GM12878 (cell line): ENCODE data around the gene MBNL3. TPM values are rescaled to one million over a fixed set of nuclear protein-coding genes. Genes with fewer than 3 reads are reported as not detected.

Source experiments
- CHD4 ChIP-seq: fragments of 200-600 bp; sonication (generic); IDR thresholded peaks from 2 replicates; pipeline ENCODE4 v1.6.1; 2016; ENCODE audit warnings: mild to moderate bottlenecking
- GABPA ChIP-seq: IDR thresholded peaks from 2 replicates; pipeline ENCODE4 v1.6.1; 2014; ENCODE audit warnings: antibody characterized with exemption, low read depth, mild to moderate bottlenecking, inconsistent platforms
- IKZF2 ChIP-seq, 2 experiments: fragments of 450-650 bp; IDR thresholded peaks; 2 replicates each; pipeline ENCODE4 v1.6.1; 2017; ENCODE audit warnings: mild to moderate bottlenecking in 2 of 2, moderate library complexity in 2 of 2
- IRF4 ChIP-seq: IDR thresholded peaks from 2 replicates; pipeline ENCODE4 v1.6.1; 2011; ENCODE audit warnings: low read depth, low read length
- ZZZ3 ChIP-seq: IDR thresholded peaks from 2 replicates; pipeline ENCODE4 v1.6.1; 2011; ENCODE audit warnings: low read depth; ENCODE audit not compliant: control insufficient read depth, insufficient read length
- polyA plus RNA-seq, 11 experiments: library from polyadenylated mRNA; depleted of rRNA in 4 of 11; unstranded in 6 of 11; stranded (reverse) in 5 of 11; fragments of >200 nt; fragmentation: Nextera tagmentation in 4 of 11; fragmentation: Illumina TruSeq in 1 of 11; extraction: Ambion mirVana in 4 of 11; extraction: Trizol in 1 of 11; gene quantifications; 1 replicate in 1 of 11; 2 replicates in 10 of 11; pipeline versions ENCODE4 v1.2.1 to v1.2.3, GENCODE V29; 2011 to 2016; ENCODE audit warnings: inconsistent platforms in 2 of 11, missing spikeins in 2 of 11, low read depth in 1 of 11
- total RNA-seq, 4 experiments: library from RNA; depleted of rRNA in 3 of 4; stranded (reverse); fragments of >200 nt in 3 of 4; fragmentation: Illumina TruSeq in 1 of 4; extraction: Trizol in 1 of 4; gene quantifications; 2 replicates each; pipeline versions ENCODE4 v1.2.1 to v1.2.3, GENCODE V29; 2013 to 2021
- TF ChIP-seq, protein P1 (sequence below): fragments of 450-650 bp; IDR thresholded peaks from 2 replicates; pipeline ENCODE4 v1.6.1; 2017; ENCODE audit warnings: mild to moderate bottlenecking, moderate library complexity
- TF ChIP-seq, protein P2 (sequence below): fragments of 450-650 bp; IDR thresholded peaks from 2 replicates; pipeline ENCODE4 v1.6.1; 2017; ENCODE audit warnings: low read depth, mild to moderate bottlenecking, moderate library complexity
- TF ChIP-seq, protein P3 (sequence below): IDR thresholded peaks from 2 replicates; pipeline ENCODE4 v1.6.1; 2012; ENCODE audit warnings: low read depth, low read length, improper control_type of control experiment
- TF ChIP-seq, protein P4 (sequence below): IDR thresholded peaks from 2 replicates; pipeline ENCODE4 v1.6.1; 2012; ENCODE audit warnings: improper control_type of control experiment, low read depth, low read length; ENCODE audit not compliant: insufficient replicate concordance

MBNL3 gene
- total and polyA plus RNA-seq, 10 of the 15 experiments (the other 5 are each of a cell fraction or from before 2014, with no cell fraction given): 3.4 to 33.1 (median 12.6) TPM

DNA sequence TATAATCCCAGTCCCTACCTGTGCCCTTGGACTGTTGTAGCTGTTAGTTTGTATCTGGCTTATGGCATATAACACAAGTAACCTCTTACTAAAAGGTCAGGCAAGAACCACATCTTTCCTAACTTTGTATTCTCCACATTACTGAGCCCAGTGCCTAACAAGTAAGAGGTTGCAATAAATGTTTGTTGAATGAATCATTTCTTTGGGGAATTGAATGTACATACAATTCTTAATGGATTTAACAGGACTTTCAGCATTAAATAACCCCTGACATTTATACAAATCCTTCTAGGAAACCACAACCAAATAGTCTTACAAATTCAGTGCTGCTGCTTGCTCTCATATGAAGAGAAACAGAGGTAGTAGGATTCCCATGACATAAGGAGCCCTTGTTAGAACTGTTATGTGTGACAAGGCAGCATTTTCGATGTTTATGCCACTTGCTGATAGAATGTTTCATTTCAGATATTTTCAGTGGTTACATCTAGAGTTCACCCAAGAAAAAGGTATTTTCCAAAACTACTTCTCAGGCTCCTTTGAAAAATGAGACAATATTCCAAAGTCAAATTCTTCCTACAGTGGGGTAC is 62.0 kb downstream of the MBNL3 start (continued):
- TF ChIP-seq ZZZ3 (no peak), IRF4 (no peak), IKZF2 (IDR thresholded peaks at IDR 0.05) (0 out of 4 replicates have a peak, but pooled peaks of 1 of the 2 experiments have one; percentile 30), GABPA (no peak), CHD4 (no peak)
- TF ChIP-seq, protein P1, sequence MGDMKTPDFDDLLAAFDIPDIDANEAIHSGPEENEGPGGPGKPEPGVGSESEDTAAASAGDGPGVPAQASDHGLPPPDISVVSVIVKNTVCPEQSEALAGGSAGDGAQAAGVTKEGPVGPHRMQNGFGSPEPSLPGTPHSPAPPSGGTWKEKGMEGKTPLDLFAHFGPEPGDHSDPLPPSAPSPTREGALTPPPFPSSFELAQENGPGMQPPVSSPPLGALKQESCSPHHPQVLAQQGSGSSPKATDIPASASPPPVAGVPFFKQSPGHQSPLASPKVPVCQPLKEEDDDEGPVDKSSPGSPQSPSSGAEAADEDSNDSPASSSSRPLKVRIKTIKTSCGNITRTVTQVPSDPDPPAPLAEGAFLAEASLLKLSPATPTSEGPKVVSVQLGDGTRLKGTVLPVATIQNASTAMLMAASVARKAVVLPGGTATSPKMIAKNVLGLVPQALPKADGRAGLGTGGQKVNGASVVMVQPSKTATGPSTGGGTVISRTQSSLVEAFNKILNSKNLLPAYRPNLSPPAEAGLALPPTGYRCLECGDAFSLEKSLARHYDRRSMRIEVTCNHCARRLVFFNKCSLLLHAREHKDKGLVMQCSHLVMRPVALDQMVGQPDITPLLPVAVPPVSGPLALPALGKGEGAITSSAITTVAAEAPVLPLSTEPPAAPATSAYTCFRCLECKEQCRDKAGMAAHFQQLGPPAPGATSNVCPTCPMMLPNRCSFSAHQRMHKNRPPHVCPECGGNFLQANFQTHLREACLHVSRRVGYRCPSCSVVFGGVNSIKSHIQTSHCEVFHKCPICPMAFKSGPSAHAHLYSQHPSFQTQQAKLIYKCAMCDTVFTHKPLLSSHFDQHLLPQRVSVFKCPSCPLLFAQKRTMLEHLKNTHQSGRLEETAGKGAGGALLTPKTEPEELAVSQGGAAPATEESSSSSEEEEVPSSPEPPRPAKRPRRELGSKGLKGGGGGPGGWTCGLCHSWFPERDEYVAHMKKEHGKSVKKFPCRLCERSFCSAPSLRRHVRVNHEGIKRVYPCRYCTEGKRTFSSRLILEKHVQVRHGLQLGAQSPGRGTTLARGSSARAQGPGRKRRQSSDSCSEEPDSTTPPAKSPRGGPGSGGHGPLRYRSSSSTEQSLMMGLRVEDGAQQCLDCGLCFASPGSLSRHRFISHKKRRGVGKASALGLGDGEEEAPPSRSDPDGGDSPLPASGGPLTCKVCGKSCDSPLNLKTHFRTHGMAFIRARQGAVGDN: no peak
- TF ChIP-seq, protein P2, sequence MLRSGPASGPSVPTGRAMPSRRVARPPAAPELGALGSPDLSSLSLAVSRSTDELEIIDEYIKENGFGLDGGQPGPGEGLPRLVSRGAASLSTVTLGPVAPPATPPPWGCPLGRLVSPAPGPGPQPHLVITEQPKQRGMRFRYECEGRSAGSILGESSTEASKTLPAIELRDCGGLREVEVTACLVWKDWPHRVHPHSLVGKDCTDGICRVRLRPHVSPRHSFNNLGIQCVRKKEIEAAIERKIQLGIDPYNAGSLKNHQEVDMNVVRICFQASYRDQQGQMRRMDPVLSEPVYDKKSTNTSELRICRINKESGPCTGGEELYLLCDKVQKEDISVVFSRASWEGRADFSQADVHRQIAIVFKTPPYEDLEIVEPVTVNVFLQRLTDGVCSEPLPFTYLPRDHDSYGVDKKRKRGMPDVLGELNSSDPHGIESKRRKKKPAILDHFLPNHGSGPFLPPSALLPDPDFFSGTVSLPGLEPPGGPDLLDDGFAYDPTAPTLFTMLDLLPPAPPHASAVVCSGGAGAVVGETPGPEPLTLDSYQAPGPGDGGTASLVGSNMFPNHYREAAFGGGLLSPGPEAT: peak; percentile 42; the same call in 1 of the 2 replicates
- TF ChIP-seq, protein P3, sequence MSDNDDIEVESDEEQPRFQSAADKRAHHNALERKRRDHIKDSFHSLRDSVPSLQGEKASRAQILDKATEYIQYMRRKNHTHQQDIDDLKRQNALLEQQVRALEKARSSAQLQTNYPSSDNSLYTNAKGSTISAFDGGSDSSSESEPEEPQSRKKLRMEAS: no peak
- TF ChIP-seq, protein P4, sequence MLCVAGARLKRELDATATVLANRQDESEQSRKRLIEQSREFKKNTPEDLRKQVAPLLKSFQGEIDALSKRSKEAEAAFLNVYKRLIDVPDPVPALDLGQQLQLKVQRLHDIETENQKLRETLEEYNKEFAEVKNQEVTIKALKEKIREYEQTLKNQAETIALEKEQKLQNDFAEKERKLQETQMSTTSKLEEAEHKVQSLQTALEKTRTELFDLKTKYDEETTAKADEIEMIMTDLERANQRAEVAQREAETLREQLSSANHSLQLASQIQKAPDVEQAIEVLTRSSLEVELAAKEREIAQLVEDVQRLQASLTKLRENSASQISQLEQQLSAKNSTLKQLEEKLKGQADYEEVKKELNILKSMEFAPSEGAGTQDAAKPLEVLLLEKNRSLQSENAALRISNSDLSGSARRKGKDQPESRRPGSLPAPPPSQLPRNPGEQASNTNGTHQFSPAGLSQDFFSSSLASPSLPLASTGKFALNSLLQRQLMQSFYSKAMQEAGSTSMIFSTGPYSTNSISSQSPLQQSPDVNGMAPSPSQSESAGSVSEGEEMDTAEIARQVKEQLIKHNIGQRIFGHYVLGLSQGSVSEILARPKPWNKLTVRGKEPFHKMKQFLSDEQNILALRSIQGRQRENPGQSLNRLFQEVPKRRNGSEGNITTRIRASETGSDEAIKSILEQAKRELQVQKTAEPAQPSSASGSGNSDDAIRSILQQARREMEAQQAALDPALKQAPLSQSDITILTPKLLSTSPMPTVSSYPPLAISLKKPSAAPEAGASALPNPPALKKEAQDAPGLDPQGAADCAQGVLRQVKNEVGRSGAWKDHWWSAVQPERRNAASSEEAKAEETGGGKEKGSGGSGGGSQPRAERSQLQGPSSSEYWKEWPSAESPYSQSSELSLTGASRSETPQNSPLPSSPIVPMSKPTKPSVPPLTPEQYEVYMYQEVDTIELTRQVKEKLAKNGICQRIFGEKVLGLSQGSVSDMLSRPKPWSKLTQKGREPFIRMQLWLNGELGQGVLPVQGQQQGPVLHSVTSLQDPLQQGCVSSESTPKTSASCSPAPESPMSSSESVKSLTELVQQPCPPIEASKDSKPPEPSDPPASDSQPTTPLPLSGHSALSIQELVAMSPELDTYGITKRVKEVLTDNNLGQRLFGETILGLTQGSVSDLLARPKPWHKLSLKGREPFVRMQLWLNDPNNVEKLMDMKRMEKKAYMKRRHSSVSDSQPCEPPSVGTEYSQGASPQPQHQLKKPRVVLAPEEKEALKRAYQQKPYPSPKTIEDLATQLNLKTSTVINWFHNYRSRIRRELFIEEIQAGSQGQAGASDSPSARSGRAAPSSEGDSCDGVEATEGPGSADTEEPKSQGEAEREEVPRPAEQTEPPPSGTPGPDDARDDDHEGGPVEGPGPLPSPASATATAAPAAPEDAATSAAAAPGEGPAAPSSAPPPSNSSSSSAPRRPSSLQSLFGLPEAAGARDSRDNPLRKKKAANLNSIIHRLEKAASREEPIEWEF: no peak
